ENCODE measurements around the gene TTLL11. TPM values are rescaled to one million over a fixed set of nuclear protein-coding genes. Genes with fewer than 3 reads are reported as not detected.

Gene TTLL11
- total RNA-seq, 3 donors from 2014 or later = 6.0 to 22.2 (median 6.4) TPM

DNA sequence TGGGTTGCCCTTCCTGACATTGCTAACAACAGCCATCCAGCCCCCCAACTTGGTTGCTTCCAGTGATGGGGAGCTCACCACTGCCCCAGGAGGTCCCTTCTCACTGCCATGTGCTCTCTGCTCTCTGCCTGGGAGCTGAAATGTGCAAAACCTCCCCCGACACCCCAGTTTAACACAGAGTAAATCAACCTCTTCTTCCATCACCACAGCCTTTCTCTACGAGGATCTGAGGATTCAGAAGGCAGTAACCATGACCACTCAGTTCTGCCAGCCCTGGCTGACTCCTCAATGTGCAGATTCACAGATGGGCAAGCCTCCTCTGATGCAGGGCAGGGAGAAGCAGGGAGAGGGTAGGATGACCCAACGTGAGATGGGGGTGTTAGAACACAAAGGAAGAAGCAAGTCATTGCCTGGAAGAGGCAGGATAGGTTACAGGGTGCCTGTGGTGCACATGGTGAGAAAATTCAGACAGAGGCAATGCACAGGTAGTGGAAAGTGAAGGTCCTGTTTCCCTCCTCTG, 256.7 kb downstream of the TTLL11 start:
- no peaks in the 10 kb centered on the region for H3K4me1 ChIP-seq (ENCODE audit: low read depth)
- TF ChIP-seq, protein P1, sequence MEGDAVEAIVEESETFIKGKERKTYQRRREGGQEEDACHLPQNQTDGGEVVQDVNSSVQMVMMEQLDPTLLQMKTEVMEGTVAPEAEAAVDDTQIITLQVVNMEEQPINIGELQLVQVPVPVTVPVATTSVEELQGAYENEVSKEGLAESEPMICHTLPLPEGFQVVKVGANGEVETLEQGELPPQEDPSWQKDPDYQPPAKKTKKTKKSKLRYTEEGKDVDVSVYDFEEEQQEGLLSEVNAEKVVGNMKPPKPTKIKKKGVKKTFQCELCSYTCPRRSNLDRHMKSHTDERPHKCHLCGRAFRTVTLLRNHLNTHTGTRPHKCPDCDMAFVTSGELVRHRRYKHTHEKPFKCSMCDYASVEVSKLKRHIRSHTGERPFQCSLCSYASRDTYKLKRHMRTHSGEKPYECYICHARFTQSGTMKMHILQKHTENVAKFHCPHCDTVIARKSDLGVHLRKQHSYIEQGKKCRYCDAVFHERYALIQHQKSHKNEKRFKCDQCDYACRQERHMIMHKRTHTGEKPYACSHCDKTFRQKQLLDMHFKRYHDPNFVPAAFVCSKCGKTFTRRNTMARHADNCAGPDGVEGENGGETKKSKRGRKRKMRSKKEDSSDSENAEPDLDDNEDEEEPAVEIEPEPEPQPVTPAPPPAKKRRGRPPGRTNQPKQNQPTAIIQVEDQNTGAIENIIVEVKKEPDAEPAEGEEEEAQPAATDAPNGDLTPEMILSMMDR (IDR thresholded peaks at IDR 0.05) = no peak
- no peak overlapping the region for H3K4me3 ChIP-seq
- intact Hi-C loops (cut with DNase I, micrococcal nuclease) = no loop called here
- no peaks in the 10 kb centered on the region for H3K36me3 ChIP-seq (ENCODE audit: low read depth)
- ATAC-seq (no peak), DNase-seq (no peak)
- H3K9me3 ChIP-seq = no peaks in the 10 kb centered on the region

DNA sequence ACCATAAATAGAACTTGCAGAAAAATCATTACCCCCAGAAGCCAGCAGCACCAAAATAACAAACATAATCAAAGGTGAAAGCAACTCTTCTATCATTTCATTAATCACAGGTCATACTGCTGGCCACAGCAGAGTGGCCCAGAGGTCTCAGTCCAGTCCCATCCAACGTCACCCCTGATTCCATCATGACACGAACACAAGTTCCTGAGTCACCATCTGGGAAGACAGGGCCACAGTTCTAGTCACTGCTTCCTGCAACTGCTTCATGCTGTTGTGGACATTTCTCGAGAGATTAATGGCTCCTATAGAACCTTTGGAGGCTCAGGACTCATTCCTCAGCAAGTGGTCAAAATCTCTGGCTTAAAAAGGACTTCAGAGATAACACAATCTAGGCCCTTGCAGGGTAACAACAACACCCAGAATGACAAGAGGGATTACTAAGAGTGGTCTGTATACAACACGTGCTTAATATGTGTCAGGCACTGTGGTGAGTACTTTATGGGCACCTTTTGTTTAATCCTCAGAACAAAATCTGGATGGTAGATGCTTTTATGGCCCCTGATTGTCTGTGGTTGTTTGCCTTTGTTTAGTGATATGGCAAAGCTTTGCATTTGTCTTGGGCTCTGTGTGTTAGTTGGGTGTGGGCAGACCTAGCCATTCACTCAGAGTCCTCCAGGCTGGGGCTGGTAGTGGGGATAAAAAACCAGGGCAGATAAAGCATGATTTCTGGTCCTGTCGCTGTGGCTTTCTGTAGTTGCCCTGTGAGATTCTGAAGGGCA, 257.3 kb downstream of the TTLL11 start:
- H3K9me3 ChIP-seq = no peaks in the 10 kb centered on the region
- DNase-seq (no peak), ATAC-seq (peak; percentile 43)
- TF ChIP-seq, protein P1 (IDR thresholded peaks at IDR 0.05) = no peak
- H3K36me3 ChIP-seq (ENCODE audit: low read depth) = no peaks in the 10 kb centered on the region
- intact Hi-C loops (cut with DNase I, micrococcal nuclease) = no loop called here
- H3K4me3 ChIP-seq = no peak overlapping the region
- H3K4me1 ChIP-seq (ENCODE audit: low read depth) = no peaks in the 10 kb centered on the region

DNA sequence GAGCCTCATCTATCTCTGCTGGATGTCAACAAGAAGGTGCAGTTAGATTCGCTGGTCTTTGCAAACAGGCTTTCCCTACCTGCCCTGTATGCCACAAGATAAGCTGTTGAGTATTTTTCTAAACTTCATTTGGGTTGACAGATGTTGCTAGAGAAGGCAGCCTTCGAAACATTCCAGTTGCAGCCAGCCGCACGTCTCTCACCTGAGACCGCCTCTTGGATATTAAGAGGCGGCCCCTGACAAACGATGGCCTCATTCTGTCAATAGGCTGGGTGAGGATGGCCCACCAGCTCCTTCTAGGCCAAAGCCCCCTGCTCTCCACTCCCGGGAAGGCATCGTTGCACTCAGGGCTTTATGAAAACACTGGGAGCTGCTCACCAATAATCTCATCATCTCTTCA, 260.0 kb downstream of the TTLL11 start:
- TF ChIP-seq, protein P1 (IDR thresholded peaks at IDR 0.05) = no peak
- DNase-seq (no peak), ATAC-seq (no peak)
- Histone ChIP-seq H3K36me3 (ENCODE audit: low read depth) (no peaks in the 10 kb centered on the region), H3K4me3 (no peak overlapping the region), H3K9me3 (no peaks in the 10 kb centered on the region), H3K4me1 (ENCODE audit: low read depth) (no peaks in the 10 kb centered on the region)
- intact Hi-C loops (cut with DNase I, micrococcal nuclease) = no loop called here

DNA sequence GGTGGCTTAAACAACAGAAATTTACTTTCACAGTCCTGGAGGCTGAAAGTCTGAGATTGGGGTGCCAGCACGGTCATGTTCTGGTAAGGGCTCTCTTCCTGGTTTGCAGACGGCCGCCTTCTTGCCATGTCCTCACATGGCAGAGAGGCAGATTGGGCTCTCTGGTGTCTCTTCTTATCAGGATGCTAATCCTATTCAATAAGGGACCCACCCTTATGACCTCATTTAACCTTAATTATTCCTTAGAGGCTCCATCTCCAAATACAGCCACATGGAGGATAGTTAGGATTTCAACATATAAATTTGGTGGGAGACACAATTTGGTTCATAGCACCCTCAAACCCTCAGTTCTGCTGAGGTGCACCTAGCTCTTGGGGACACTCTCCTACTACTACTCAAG, 261.2 kb downstream of the TTLL11 start:
- Histone ChIP-seq H3K4me3 (no peak overlapping the region), H3K9me3 (no peaks in the 10 kb centered on the region), H3K4me1 (ENCODE audit: low read depth) (no peaks in the 10 kb centered on the region), H3K36me3 (ENCODE audit: low read depth) (no peaks in the 10 kb centered on the region)
- TF ChIP-seq, protein P1 (IDR thresholded peaks at IDR 0.05) = no peak
- ATAC-seq (no peak), DNase-seq (no peak)
- intact Hi-C loops (cut with DNase I, micrococcal nuclease) = no loop called here

DNA sequence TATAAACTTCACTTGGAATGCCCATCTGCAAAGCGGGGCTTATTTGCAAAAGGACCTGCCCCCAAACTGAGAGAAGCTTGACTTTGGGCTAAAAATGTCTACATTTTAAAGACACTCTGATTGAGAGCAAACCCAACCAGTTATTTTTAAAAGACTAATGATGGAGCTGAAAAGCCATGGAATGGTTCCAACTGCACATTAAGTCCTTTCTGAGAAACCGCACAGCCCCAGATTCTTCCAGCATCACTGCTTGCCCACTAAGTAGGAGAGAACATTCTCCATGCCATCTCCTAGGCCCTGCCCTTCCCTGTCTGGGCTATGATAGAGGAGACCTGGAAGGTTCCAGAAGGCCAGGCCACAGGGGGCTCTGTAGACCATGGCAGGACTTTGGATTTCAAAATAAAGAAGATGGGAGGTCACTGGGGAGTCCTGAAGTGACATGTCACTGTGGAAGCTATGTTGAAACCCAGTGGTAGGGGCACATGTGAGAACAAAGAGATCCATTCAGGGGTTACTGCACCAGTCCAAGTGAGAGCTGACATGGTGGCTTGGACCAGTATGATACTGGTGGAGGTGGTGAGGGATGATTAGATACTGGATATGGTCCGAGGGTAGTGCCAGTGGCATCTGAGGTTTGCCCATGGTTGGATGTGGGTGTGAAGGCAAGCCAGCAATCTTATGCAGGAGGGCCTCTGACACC, 262.5 kb downstream of the TTLL11 start:
- DNase-seq (no peak), ATAC-seq (no peak)
- Histone ChIP-seq H3K9me3 (no peaks in the 10 kb centered on the region), H3K4me3 (no peak overlapping the region), H3K4me1 (ENCODE audit: low read depth) (no peaks in the 10 kb centered on the region), H3K36me3 (ENCODE audit: low read depth) (no peaks in the 10 kb centered on the region)
- intact Hi-C loops (cut with DNase I, micrococcal nuclease) = no loop called here
- TF ChIP-seq, protein P1 (IDR thresholded peaks at IDR 0.05) = no peak

Data from mucosa of descending colon (tissue), 3 donors.